Left ventricle myocardium inferior (tissue), 1 donor: Measurements from ENCODE around the gene SUDS3. TPM values are rescaled to one million over a fixed set of nuclear protein-coding genes. Genes with fewer than 3 reads are reported as not detected.

ENCODE experiments used
- DNase-seq: peaks from one replicate; pipeline ENCODE4 v3.0.0-alpha.2; 2020
- H3K27ac ChIP-seq: fragments of 200-600 bp; replicated peaks from 2 replicates; pipeline ENCODE4 v1.8.0; 2021
- H3K27me3 ChIP-seq: fragments of 200-600 bp; 2 replicates; pipeline ENCODE4 v1.8.0; 2021; ENCODE audit warnings: low read depth
- H3K36me3 ChIP-seq: fragments of 200-600 bp; 2 replicates; pipeline ENCODE4 v1.8.0; 2021
- H3K4me1 ChIP-seq: fragments of 200-600 bp; 2 replicates; pipeline ENCODE4 v1.8.0; 2021
- H3K4me3 ChIP-seq: fragments of 200-600 bp; 2 replicates; pipeline ENCODE4 v1.8.0; 2021; ENCODE audit warnings: mild to moderate bottlenecking, moderate library complexity
- H3K9me3 ChIP-seq: fragments of 200-600 bp; replicated peaks from 2 replicates; pipeline ENCODE4 v1.8.0; 2021
- intact Hi-C: fragments of 100-400 bp; cut with micrococcal nuclease; formaldehyde crosslinking; loops from one replicate; pipeline ENCODE4 v1.11.0; 2022
- total RNA-seq: library from RNA; stranded (reverse); fragmentation: NEBNext Ultra II Directional; extraction: Animal tissue kit (Norgen Biotek cat#: 25700); gene quantifications from one replicate; pipeline ENCODE4 v1.2.1, GENCODE V29; 2021
- TF ChIP-seq, protein P1 (sequence below): fragments of 200-600 bp; IDR thresholded peaks from 2 replicates; pipeline ENCODE4 v1.8.0; 2021; ENCODE audit warnings: antibody characterized with exemption, mild to moderate bottlenecking, borderline replicate concordance
- donor health status: DM: no; HTN: yes; CAD: no; lungs with severe emphysema.

SUDS3 gene
- total RNA-seq, 1 donor from 2014 or later, result 20.4 TPM

DNA sequence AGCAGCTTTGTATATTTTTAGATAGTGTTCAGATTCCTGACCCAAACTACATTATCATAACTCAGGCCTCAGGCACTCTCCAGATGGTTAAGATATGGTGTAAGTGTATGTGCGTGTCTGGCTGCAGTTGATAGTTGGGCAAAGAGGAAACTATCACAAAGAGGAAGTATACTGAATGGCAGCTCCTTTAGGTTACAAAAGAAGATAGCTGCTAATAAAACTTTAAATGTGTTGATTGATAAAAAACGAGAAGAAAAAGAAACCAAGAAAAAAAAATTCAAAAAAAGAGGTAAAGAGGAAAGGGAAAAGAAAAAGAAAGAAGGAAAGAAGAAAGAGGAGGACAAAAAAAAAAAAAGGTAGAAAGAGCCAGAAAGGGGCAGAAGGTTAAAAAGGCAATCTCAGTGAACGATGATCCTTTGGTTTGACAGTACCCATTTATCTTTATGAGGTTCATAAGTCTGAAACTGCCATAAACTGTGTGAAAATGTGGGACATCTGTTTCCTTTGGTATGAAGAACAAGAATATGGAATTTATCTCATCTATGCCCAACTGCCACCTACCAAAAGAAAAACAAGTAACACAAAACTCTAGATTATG is 45.8 kb upstream of the SUDS3 start:
- TF ChIP-seq, protein P1, sequence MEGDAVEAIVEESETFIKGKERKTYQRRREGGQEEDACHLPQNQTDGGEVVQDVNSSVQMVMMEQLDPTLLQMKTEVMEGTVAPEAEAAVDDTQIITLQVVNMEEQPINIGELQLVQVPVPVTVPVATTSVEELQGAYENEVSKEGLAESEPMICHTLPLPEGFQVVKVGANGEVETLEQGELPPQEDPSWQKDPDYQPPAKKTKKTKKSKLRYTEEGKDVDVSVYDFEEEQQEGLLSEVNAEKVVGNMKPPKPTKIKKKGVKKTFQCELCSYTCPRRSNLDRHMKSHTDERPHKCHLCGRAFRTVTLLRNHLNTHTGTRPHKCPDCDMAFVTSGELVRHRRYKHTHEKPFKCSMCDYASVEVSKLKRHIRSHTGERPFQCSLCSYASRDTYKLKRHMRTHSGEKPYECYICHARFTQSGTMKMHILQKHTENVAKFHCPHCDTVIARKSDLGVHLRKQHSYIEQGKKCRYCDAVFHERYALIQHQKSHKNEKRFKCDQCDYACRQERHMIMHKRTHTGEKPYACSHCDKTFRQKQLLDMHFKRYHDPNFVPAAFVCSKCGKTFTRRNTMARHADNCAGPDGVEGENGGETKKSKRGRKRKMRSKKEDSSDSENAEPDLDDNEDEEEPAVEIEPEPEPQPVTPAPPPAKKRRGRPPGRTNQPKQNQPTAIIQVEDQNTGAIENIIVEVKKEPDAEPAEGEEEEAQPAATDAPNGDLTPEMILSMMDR, result no peak
- DNase-seq, result no peak
- Histone ChIP-seq H3K27me3 (no peaks in the 10 kb centered on the region), H3K27ac (no peak overlapping the region), H3K4me1 (peaks cover 40% of the 10 kb centered on the region), H3K36me3 (peaks cover 5% of the 10 kb centered on the region), H3K9me3 (no peaks in the 10 kb centered on the region), H3K4me3 (no peak overlapping the region)
- intact Hi-C loops, result no loop called here

DNA sequence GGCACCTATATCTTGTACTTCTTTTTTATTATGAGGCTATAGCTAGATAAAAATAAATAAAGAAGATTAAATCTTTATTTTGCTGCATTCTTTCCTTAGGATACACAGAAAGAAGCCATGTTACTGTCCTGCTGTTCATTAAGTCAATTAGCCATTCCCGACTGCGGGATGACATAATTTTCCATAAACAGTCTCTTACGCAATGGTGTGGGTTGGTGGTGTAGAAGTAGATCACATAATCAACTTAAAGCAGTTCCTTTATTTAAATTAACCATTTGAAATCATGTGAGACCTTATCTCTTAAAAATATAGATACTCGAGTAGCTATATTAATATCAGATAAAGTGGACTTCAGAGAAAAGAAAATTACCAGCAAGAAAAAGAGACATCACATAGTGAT is 43.8 kb upstream of the SUDS3 start:
- Histone ChIP-seq H3K4me1 (peaks cover 34% of the 10 kb centered on the region), H3K27me3 (no peaks in the 10 kb centered on the region), H3K36me3 (no peaks in the 10 kb centered on the region), H3K27ac (no peak overlapping the region), H3K4me3 (no peak overlapping the region), H3K9me3 (no peaks in the 10 kb centered on the region)
- intact Hi-C loops, result no loop called here
- TF ChIP-seq, protein P1, result no peak
- no peak for DNase-seq

DNA sequence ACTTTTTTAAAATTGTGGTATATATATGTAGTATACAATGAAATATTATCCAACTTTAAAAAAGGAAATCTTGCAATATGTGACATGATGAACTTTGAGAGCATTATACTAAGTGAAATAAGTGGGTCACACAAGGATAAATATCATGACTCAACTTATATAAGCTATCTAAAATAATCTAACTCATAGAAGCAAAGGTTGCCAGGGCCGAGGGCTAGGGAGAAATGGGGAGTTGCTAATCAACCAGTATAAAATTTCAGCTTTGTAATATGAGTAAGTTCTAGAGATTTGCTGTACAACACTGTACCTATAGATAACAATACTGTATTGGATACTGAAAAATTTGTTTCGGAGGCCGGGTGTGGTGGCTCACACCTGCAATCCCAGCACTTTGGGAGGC is 42.1 kb upstream of the SUDS3 start:
- intact Hi-C loops, result no loop called here
- H3K9me3 ChIP-seq, result no peaks in the 10 kb centered on the region
- no peak overlapping the region for H3K27ac ChIP-seq
- TF ChIP-seq, protein P1, result no peak
- H3K36me3 ChIP-seq, result no peaks in the 10 kb centered on the region
- H3K4me3 ChIP-seq, result no peak overlapping the region
- DNase-seq, result no peak
- H3K27me3 ChIP-seq, result no peaks in the 10 kb centered on the region
- H3K4me1 ChIP-seq, result peaks cover 19% of the 10 kb centered on the region

DNA sequence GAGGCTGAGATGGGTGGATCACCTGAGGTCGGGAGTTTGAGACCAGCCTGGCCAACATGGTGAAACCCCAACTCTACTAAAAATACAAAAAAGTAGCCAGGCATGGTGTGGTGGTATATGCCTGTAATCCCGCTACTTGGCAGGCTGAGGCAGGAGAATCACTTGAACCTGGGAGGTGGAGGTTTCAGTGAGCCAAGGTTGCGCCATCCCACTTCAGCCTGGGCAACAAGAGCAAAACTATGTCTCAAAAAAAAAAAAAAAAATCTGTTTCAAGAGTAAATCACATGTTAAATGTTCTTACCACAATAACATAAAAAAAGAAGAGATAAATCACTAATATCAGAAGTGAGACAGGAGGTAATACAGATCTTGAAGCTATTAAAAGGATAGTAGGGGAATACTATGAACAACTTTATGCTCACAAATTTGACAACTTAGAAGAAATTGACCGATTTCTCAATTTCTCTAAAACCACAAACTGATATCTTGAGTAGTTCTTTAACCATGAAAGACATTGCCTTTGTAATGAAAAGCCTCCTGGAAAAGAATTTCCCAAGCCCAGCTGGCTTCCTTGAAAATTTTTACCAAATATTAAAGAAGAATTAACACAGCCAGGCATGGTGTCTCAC is 41.3 kb upstream of the SUDS3 start:
- intact Hi-C loops, result no loop called here
- no peak for DNase-seq

DNA sequence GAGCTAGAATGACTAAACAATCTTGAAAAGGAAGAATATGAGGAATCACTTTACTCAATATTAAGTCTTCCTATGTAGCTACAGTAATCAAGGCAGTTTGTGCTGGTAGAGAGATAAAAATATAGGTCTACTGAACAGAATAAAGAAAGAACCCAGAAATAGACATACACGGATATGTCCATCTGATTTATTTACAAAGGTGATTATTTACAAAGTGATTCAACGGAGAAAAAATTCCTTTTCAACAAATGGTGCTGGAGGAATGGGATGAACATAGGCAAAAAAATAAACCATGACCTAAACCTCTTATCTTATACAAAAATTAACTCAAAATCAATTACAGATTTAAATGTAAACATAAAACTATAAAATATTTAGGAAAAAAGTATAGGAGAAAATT is 40.2 kb upstream of the SUDS3 start:
- TF ChIP-seq, protein P1, result no peak
- peaks cover 2% of the 10 kb centered on the region for H3K4me1 ChIP-seq
- intact Hi-C loops, result no loop called here

More for the DNA sequence above, 41.3 kb upstream of the SUDS3 start:
- TF ChIP-seq, protein P1, result no peak
- Histone ChIP-seq H3K9me3 (no peaks in the 10 kb centered on the region), H3K36me3 (no peaks in the 10 kb centered on the region), H3K27me3 (no peaks in the 10 kb centered on the region), H3K4me3 (no peak overlapping the region), H3K27ac (no peak overlapping the region), H3K4me1 (peaks cover 12% of the 10 kb centered on the region)

More for the DNA sequence above, 40.2 kb upstream of the SUDS3 start:
- Histone ChIP-seq H3K27ac (no peak overlapping the region), H3K27me3 (no peaks in the 10 kb centered on the region), H3K9me3 (no peaks in the 10 kb centered on the region), H3K4me3 (no peak overlapping the region), H3K36me3 (no peaks in the 10 kb centered on the region)
- DNase-seq, result no peak
